K562 (cell line): ENCODE data around the gene LRP1. TPM values are rescaled to one million over a fixed set of nuclear protein-coding genes. Genes with fewer than 3 reads are reported as not detected.

ENCODE experiments used
- ARNT ChIP-seq, 2 experiments: fragments of 450-650 bp; IDR thresholded peaks; 2 replicates each; pipeline ENCODE4 v1.6.1; 2016; ENCODE audit warnings: mild to moderate bottlenecking in 1 of 2
- DPF2 ChIP-seq: fragments of 450-650 bp; IDR thresholded peaks from 2 replicates; pipeline ENCODE4 v1.6.1; 2016
- EGR1 ChIP-seq: fragments of 450-650 bp; conservative IDR thresholded peaks from 2 replicates; pipeline ENCODE4 v1.6.1; 2017; ENCODE audit warnings: mild to moderate bottlenecking
- FOXJ2 ChIP-seq: fragments of 200-800 bp; sonication (Bioruptor generic); IDR thresholded peaks from 2 replicates; pipeline ENCODE4 v1.6.1; 2016; ENCODE audit warnings: missing genetic modification characterization, missing compliant biosample characterization
- MYNN ChIP-seq, 2 experiments: sonication (generic); formaldehyde crosslinking in 1 of 2; IDR thresholded peaks; 2 replicates each; pipeline versions ENCODE4 v1.5.0 to v1.6.1; 2016 to 2020; ENCODE audit warnings: antibody characterized with exemption in 1 of 2, missing genetic modification reagents in 1 of 2
- NEUROD1 ChIP-seq: fragments of 150-350 bp; IDR thresholded peaks from 2 replicates; pipeline ENCODE4 v1.6.1; 2014; ENCODE audit warnings: borderline replicate concordance, low read length, low read depth; ENCODE audit not compliant: partially characterized antibody
- PCBP2 ChIP-seq: fragments of 200-400 bp; formaldehyde crosslinking; IDR thresholded peaks from 2 replicates; pipeline ENCODE4 v1.6.1; 2018; ENCODE audit warnings: low read length, low read depth, mild to moderate bottlenecking, moderate library complexity; ENCODE audit not compliant: poor library complexity, severe bottlenecking
- POLR2B ChIP-seq: fragments of 450-650 bp; IDR thresholded peaks from 2 replicates; pipeline ENCODE4 v1.6.1; 2018; ENCODE audit warnings: low read depth; ENCODE audit not compliant: partially characterized antibody
- RBM17 ChIP-seq: fragments of 200-400 bp; formaldehyde crosslinking; IDR thresholded peaks from 2 replicates; pipeline ENCODE4 v1.6.1; 2017; ENCODE audit warnings: low read depth, mild to moderate bottlenecking, low read length, borderline replicate concordance
- XRCC5 ChIP-seq: fragments of 200-400 bp; formaldehyde crosslinking; IDR thresholded peaks from 2 replicates; pipeline ENCODE4 v1.6.1; 2017; ENCODE audit warnings: low read depth, mild to moderate bottlenecking, low read length
- ZEB2 ChIP-seq: fragments of 450-650 bp; IDR thresholded peaks from 2 replicates; pipeline ENCODE4 v1.6.1; 2016
- ZNF175 ChIP-seq: fragments of 200-800 bp; sonication (Bioruptor generic); IDR thresholded peaks from 2 replicates; pipeline ENCODE4 v1.6.1; 2016; ENCODE audit warnings: low read depth, mild to moderate bottlenecking, missing genetic modification characterization, missing compliant biosample characterization
- ZNF3 ChIP-seq: fragments of 250-450 bp; sonication (Bioruptor Pico); IDR thresholded peaks from 2 replicates; pipeline ENCODE4 v1.5.0; 2021; ENCODE audit warnings: mild to moderate bottlenecking, moderate library complexity
- ZSCAN32 ChIP-seq: fragments of 450-650 bp; formaldehyde crosslinking; IDR thresholded peaks from 2 replicates; pipeline ENCODE4 v1.4.0; 2020; ENCODE audit warnings: mild to moderate bottlenecking, moderate library complexity
- ZZZ3 ChIP-seq: fragments of 450-650 bp; IDR thresholded peaks from 2 replicates; pipeline ENCODE4 v1.6.1; 2016; ENCODE audit warnings: antibody characterized with exemption, mild to moderate bottlenecking, moderate library complexity
- polyA plus RNA-seq, 8 experiments: library from polyadenylated mRNA; depleted of rRNA in 4 of 8; stranded (reverse) in 5 of 8; unstranded in 3 of 8; fragments of >200 nt; fragmentation: Nextera tagmentation in 2 of 8; fragmentation: Illumina TruSeq in 1 of 8; extraction: Ambion mirVana in 2 of 8; extraction: Trizol in 1 of 8; gene quantifications; 2 replicates each; pipeline versions ENCODE4 v1.2.1 to v1.2.3, GENCODE V29; 2011 to 2014; ENCODE audit warnings: inconsistent platforms in 1 of 8, missing spikeins in 1 of 8
- total RNA-seq, 7 experiments: library from RNA; depleted of rRNA in 6 of 7; stranded (reverse); fragments of >200 nt in 6 of 7; fragmentation: Illumina TruSeq in 2 of 7; extraction: Trizol in 2 of 7; gene quantifications; 2 replicates each; pipeline versions ENCODE4 v1.2.1 to v1.2.3, GENCODE V29; 2011 to 2021; ENCODE audit warnings: low replicate concordance in 1 of 7
- TF ChIP-seq, protein P1 (sequence below): sonication (generic); formaldehyde crosslinking; IDR thresholded peaks from 2 replicates; pipeline ENCODE4 v1.8.1; 2022; ENCODE audit warnings: missing genetic modification reagents
- TF ChIP-seq, protein P2 (sequence below): fragments of 250-450 bp; sonication (Bioruptor Pico); IDR thresholded peaks from 2 replicates; pipeline ENCODE4 v1.4.0; 2020; ENCODE audit warnings: mild to moderate bottlenecking, moderate library complexity, borderline replicate concordance
- TF ChIP-seq, protein P3 (sequence below): fragments of 450-650 bp; IDR thresholded peaks from 2 replicates; pipeline ENCODE4 v1.6.1; 2016; ENCODE audit warnings: mild to moderate bottlenecking
- TF ChIP-seq, protein P4 (sequence below): fragments of 250-450 bp; sonication (Bioruptor Pico); IDR thresholded peaks from 2 replicates; pipeline ENCODE4 v1.6.1; 2021; ENCODE audit warnings: mild to moderate bottlenecking
- TF ChIP-seq, protein P5 (sequence below): sonication (generic); formaldehyde crosslinking; IDR thresholded peaks from 2 replicates; pipeline ENCODE4 v1.8.0; 2022; ENCODE audit warnings: missing genetic modification reagents, mild to moderate bottlenecking, moderate library complexity, borderline replicate concordance

The LRP1 gene
- total and polyA plus RNA-seq, 9 of the 15 experiments (the other 6 are each of a cell fraction or from before 2014, with no cell fraction given) = 0.04 to 0.64 (median 0.19) TPM; not detected in 2

DNA sequence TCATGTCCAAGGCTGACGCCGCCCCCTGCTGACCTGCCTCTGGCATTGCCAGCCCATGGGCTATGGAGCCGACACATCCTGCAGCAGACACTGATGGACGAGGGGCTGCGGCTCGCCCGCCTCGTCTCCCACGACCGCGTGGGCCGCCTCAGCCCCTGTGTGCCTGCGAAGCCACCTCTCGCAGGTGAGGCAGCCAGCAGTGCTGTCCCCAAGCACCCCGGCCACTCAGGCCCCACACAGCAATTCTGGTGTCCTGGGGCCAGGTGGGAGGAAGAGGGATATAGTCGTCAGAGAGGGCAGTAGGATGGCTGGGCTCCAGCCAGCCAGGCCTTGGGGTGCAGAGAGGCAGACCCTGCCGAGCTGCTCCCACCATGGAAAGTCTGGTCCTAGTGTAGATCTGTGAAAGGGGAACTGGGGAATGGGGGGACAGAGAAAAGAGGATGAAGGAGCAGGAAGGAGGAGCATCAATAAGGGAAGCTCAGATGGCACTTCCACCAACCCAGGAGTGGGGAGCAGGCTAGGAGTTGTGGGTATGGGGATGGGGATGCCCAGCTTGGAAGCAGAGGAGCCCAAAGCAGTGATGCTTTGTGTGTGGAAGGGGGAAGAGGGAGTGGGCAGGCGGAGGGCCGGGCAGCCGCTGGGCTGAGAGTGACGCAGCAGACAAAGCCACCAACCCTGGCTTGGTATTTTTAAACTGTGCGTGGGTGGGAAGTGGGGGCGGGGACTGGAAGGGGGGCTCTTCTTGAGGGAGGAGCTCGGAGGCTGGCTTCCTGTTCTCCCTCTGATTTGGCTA is 34.7 kb upstream of the LRP1 start (continued):
- TF ChIP-seq, protein P1, sequence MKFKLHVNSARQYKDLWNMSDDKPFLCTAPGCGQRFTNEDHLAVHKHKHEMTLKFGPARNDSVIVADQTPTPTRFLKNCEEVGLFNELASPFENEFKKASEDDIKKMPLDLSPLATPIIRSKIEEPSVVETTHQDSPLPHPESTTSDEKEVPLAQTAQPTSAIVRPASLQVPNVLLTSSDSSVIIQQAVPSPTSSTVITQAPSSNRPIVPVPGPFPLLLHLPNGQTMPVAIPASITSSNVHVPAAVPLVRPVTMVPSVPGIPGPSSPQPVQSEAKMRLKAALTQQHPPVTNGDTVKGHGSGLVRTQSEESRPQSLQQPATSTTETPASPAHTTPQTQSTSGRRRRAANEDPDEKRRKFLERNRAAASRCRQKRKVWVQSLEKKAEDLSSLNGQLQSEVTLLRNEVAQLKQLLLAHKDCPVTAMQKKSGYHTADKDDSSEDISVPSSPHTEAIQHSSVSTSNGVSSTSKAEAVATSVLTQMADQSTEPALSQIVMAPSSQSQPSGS (CRISPR knock-in tag) = no peak
- TF ChIP-seq, protein P2, sequence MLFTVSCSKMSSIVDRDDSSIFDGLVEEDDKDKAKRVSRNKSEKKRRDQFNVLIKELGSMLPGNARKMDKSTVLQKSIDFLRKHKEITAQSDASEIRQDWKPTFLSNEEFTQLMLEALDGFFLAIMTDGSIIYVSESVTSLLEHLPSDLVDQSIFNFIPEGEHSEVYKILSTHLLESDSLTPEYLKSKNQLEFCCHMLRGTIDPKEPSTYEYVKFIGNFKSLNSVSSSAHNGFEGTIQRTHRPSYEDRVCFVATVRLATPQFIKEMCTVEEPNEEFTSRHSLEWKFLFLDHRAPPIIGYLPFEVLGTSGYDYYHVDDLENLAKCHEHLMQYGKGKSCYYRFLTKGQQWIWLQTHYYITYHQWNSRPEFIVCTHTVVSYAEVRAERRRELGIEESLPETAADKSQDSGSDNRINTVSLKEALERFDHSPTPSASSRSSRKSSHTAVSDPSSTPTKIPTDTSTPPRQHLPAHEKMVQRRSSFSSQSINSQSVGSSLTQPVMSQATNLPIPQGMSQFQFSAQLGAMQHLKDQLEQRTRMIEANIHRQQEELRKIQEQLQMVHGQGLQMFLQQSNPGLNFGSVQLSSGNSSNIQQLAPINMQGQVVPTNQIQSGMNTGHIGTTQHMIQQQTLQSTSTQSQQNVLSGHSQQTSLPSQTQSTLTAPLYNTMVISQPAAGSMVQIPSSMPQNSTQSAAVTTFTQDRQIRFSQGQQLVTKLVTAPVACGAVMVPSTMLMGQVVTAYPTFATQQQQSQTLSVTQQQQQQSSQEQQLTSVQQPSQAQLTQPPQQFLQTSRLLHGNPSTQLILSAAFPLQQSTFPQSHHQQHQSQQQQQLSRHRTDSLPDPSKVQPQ = no peak
- no peak for TF ChIP-seq ZNF175 (CRISPR knock-in tag)
- no peak for TF ChIP-seq FOXJ2 (tag)
- peak; percentile 54; the same call in 1 of the 2 replicates for TF ChIP-seq MYNN (IDR thresholded peaks at IDR 0.05)
- TF ChIP-seq MYNN (CRISPR knock-in tag; IDR thresholded peaks at IDR 0.05) = no peak
- peak; percentile 57 for TF ChIP-seq POLR2B
- no peak for TF ChIP-seq ZSCAN32
- TF ChIP-seq ZZZ3 = no peak
- no peak for TF ChIP-seq RBM17
- TF ChIP-seq, protein P3, sequence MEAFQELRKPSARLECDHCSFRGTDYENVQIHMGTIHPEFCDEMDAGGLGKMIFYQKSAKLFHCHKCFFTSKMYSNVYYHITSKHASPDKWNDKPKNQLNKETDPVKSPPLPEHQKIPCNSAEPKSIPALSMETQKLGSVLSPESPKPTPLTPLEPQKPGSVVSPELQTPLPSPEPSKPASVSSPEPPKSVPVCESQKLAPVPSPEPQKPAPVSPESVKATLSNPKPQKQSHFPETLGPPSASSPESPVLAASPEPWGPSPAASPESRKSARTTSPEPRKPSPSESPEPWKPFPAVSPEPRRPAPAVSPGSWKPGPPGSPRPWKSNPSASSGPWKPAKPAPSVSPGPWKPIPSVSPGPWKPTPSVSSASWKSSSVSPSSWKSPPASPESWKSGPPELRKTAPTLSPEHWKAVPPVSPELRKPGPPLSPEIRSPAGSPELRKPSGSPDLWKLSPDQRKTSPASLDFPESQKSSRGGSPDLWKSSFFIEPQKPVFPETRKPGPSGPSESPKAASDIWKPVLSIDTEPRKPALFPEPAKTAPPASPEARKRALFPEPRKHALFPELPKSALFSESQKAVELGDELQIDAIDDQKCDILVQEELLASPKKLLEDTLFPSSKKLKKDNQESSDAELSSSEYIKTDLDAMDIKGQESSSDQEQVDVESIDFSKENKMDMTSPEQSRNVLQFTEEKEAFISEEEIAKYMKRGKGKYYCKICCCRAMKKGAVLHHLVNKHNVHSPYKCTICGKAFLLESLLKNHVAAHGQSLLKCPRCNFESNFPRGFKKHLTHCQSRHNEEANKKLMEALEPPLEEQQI = no peak
- TF ChIP-seq PCBP2 = no peak
- no peak for TF ChIP-seq ZEB2
- TF ChIP-seq ARNT (IDR thresholded peaks at IDR 0.05) = no peak
- TF ChIP-seq NEUROD1 = no peak
- TF ChIP-seq XRCC5 = 0 out of 2 replicates have a peak, but pooled peaks have one; percentile 28
- TF ChIP-seq, protein P4, sequence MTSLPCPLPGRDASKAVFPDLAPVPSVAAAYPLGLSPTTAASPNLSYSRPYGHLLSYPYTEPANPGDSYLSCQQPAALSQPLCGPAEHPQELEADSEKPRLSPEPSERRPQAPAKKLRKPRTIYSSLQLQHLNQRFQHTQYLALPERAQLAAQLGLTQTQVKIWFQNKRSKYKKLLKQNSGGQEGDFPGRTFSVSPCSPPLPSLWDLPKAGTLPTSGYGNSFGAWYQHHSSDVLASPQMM (CRISPR knock-in tag) = no peak
- TF ChIP-seq DPF2 = no peak
- TF ChIP-seq ZNF3 (CRISPR knock-in tag) = no peak
- TF ChIP-seq, protein P5, sequence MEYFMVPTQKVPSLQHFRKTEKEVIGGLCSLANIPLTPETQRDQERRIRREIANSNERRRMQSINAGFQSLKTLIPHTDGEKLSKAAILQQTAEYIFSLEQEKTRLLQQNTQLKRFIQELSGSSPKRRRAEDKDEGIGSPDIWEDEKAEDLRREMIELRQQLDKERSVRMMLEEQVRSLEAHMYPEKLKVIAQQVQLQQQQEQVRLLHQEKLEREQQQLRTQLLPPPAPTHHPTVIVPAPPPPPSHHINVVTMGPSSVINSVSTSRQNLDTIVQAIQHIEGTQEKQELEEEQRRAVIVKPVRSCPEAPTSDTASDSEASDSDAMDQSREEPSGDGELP = peak; percentile 66; the same call in 1 of the 2 replicates
- peak; percentile 98 for TF ChIP-seq EGR1
